ENCODE data around the gene ASMTL.

Gene ASMTL

GRCh38 chrX:1359477-1359873, 93.2 kb downstream of the ASMTL start:
- FAIRE-seq: no peak

GRCh38 chrX:1358793-1359476, 93.8 kb downstream of the ASMTL start:
- FAIRE-seq: no peak

More at GRCh38 chrX:1359477-1359873, 93.2 kb downstream of the ASMTL start:
- no peak for DNase-seq (ENCODE audit: extremely low spot score, insufficient read length, low read depth)

GRCh38 chrX:1357993-1358392, 94.7 kb downstream of the ASMTL start:
- no peak for FAIRE-seq

More at GRCh38 chrX:1358793-1359476, 93.8 kb downstream of the ASMTL start:
- DNase-seq (ENCODE audit: extremely low spot score, insufficient read length, low read depth): no peak

GRCh38 chrX:1355131-1356046, 97.3 kb downstream of the ASMTL start:
- FAIRE-seq (no peak), DNase-seq (ENCODE audit: extremely low spot score, insufficient read length, low read depth) (no peak)

More at GRCh38 chrX:1357993-1358392, 94.7 kb downstream of the ASMTL start:
- DNase-seq (ENCODE audit: extremely low spot score, insufficient read length, low read depth): no peak

GRCh38 chrX:1354036-1355019, 98.4 kb downstream of the ASMTL start:
- no peak for FAIRE-seq
- DNase-seq (ENCODE audit: extremely low spot score, insufficient read length, low read depth): no peak

Measured in GM18507 (cell line).